NB4 (cell line): Measurements from ENCODE around the gene SH2D1B.

ENCODE experiments used
- MYC ChIP-seq: IDR thresholded peaks from 2 replicates; pipeline ENCODE4 v1.6.1; 2011; ENCODE audit warnings: low read depth, low read length
- POLR2A ChIP-seq: IDR thresholded peaks from 2 replicates; pipeline ENCODE4 v1.6.1; 2011; ENCODE audit warnings: mild to moderate bottlenecking; ENCODE audit not compliant: insufficient read length; ENCODE audit errors: extremely low read depth
- TF ChIP-seq, protein P1 (sequence below): IDR thresholded peaks from 2 replicates; pipeline ENCODE4 v1.6.1; 2011; ENCODE audit warnings: low read depth, low read length
- TF ChIP-seq, protein P2 (sequence below): IDR thresholded peaks from one replicate; pipeline ENCODE4 v1.5.1; 2012; ENCODE audit warnings: low read depth, low read length

DNA sequence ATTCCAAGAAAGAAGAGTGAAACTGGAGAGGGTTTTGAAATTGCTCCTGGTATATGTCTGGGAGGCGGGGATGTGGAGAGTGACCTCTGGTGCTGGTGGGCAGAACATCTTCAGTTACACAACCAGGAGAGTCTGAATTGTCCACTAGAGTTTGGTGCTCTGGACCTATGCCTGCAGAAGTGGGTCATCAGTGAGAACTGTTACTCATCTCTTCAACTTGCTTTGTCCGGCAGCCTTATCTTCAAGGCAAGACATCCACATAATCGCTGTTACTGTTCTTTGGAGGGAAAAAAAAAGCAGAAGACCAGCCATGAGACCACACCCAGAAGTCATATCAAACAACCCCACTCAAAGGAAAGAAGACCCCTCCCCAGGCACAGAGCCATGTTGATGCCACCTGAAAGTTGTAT, 14.9 kb downstream of the SH2D1B start:
- TF ChIP-seq, protein P1, sequence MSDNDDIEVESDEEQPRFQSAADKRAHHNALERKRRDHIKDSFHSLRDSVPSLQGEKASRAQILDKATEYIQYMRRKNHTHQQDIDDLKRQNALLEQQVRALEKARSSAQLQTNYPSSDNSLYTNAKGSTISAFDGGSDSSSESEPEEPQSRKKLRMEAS: no peak
- TF ChIP-seq, protein P2, sequence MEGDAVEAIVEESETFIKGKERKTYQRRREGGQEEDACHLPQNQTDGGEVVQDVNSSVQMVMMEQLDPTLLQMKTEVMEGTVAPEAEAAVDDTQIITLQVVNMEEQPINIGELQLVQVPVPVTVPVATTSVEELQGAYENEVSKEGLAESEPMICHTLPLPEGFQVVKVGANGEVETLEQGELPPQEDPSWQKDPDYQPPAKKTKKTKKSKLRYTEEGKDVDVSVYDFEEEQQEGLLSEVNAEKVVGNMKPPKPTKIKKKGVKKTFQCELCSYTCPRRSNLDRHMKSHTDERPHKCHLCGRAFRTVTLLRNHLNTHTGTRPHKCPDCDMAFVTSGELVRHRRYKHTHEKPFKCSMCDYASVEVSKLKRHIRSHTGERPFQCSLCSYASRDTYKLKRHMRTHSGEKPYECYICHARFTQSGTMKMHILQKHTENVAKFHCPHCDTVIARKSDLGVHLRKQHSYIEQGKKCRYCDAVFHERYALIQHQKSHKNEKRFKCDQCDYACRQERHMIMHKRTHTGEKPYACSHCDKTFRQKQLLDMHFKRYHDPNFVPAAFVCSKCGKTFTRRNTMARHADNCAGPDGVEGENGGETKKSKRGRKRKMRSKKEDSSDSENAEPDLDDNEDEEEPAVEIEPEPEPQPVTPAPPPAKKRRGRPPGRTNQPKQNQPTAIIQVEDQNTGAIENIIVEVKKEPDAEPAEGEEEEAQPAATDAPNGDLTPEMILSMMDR: no peak
- TF ChIP-seq POLR2A (no peak), MYC (no peak)
